Activated gamma-delta T cell treated with anti-CD3 and anti-CD28 coated beads, Interleukin-2, amount 50 U/mL, for 16 hours (primary cell): ENCODE data around the gene RFTN1.

Experiments used
- DNase-seq: peaks from one replicate; pipeline ENCODE4 v3.0.0-alpha.2; 2020; ENCODE audit warnings: low read depth

RFTN1 gene

GRCh38 chr3:16406579-16406978 lies 106.9 kb downstream of the RFTN1 start:
- DNase-seq: no peak

DNA sequence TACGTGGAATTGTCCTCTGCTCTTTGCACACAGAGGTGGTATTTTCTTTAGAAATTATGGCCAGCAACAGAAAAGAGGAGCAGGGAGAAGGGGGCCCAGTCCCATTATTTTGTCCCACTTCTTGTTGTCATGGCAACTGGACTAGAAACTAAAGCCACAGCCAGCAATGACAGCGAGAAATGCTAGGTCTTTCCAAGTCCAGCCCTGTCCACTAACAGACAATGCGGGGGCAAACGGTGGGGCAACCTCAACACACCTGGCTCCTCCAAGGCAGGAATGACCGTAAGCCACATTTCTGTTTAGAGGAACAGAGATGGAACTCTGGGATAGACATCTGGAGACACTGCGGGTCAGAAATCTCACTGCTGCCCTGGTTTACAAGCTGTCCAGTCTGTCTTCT lies 107.3 kb downstream of the RFTN1 start:
- DNase-seq: no peak

DNA sequence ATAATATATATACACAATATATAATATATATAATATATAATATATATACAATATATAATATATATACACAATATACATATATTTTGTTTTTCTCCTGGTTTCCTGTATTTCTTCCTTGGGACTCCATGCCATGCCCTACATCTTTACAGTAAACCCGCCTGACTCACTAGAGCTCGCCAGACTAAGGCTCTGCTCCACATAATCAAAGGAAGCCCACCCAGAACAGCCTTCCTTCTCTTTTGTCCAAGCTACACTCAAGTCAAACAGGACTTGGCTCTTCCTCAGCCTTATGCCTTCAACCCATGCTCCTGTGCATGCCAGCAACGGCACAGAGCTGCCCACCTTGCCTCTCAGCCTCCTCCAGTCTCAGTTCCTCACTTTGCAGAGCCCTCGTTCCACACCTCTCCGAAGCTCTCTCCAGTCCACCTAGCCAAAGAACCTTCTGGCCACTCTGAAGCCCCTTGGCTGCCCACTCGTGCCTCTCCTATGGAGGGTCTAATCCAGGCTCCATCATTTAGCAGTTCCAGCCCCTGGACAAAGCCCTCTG lies 109.1 kb downstream of the RFTN1 start:
- DNase-seq: no peak

DNA sequence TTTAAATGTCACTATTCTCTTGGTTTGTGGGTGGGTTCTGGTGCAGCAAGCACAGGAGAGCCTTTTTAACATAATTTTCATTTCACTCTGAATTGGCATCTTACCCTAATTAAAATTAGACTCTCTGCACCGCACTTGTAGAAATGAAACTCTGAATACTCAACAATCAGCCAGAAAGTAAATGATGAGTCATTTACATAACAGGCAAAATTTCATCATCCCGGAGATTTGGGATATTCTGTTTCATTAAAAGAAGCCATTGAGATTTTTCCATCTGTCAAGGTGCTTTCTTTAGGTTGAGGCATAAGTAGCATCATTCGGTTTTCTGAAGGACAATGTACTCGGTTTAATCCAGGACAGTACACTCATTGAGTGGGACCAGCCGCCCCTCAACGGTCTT lies 111.0 kb downstream of the RFTN1 start:
- no peak for DNase-seq

- no peak for DNase-seq
Measured at GRCh38 chr3:16401273-16401672, 112.2 kb downstream of the RFTN1 start.

DNA sequence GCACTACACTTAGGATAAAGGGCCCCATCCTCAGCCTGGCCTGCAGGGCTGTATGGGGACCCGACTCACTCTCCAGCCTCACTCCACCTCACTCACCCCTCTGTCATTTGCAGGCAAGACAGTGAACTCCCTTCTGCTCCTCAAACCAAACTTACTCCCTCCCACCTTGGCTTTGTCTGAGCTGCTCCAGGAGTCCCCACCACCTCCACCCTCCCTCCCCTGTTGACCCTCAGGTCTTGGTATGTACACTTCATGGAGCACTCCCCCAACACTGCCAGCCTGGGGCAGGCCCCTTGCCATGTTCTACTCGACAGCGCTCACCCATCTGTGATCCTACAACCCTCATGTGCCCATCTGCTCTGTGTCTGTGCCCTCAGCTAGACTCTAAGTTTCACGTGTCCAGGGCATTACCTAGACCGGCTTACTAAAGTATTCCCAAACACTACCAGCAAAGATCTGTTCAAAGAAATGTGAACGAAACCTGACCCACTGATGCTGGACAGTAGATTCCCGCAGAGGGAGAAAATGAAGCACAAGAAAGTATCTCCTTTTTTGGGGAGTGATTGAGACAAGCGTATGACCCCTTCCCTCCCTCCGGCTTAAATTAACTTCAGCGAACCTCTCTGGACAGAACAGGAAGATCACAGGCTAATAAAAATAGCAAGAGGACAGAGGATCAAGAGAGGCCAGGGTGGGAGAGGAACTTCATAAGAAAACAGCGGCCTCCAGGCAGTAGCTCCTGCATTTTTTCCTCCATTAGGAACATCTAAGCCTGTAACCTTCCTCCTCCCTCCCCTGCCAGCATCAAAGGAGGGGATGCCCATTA lies 113.2 kb downstream of the RFTN1 start:
- DNase-seq: no peak

- DNase-seq: no peak
Measured at GRCh38 chr3:16399473-16399872, 114.0 kb downstream of the RFTN1 start.

DNA sequence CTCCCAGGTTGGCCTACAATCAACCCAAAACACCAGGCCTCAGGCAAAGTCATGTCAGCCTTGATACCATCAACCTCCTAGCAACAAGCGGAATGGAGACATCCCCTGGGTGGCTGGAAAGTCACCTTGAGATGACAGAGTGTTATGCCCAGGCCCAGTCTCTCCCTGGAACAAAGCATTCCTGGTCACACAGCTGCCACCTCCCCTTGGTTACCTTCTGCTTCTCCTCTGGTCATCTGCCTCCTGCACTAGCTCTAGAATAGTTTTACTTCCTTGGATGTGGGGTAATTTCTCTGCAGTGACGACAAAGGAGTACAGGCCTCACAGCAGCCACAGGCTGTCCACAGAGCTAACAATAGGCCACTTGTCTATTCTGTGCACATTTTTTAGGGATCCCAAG lies 114.9 kb downstream of the RFTN1 start:
- DNase-seq: no peak

DNA sequence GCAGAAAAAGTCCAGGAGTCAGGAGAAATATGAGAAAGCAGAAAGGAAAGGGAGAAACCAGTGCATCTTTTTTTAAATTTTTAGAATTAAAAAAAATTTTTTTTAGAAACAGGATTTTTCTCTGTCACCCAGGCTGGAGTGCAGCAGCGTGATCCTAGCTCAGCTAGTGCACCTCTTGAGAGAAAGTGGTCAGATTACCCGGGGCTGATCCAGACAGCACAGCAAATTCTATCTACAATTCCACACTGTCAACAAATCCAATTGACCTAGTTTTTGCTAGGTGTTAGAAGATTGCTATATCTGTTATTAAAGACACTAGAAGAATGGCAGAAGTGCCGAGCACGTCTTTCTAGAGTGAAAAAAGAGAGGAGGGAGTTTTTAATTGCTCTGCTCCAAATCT lies 117.3 kb downstream of the RFTN1 start:
- no peak for DNase-seq

DNA sequence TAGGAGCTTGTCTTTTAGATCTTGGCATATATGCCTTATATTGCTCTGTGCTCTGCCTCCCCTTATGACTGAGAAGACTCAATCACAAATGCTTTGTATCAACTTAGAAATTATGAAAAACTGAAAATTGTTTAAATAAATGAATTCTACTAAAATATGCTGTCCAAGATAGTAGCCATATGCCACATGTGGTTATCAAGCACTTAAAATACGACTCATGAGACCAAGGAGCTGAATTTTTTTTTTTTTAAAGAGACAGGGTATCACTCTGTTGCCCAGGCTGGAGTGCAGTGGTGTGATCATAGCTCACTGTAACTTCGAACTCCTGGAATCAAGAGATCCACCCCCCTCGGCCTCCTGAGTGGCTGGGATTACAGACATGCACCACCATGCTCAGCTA lies 118.3 kb downstream of the RFTN1 start:
- no peak for DNase-seq

- no peak for DNase-seq
Measured at GRCh38 chr3:16394639-16395038, 118.9 kb downstream of the RFTN1 start.

DNA sequence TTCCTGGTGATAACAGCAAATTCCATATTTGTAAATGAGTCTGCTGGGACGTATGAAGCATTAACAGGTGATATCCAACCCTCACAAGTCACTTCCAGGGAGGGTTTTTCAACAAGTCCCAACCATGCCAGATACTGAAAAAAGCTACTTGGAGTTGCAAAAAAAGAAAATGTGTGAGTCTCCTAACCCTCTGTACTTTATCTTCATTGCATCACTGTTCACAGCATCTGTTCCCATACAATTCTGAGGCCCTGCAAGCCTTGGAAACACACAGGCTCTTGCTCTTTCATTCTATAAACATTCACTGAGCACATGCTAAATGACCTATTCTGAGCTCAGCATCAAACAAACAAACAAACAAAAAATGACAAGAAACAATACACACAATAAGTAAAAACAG lies 120.8 kb downstream of the RFTN1 start:
- DNase-seq: no peak

- DNase-seq: no peak
Measured at GRCh38 chr3:16392065-16392464, 121.4 kb downstream of the RFTN1 start.

GRCh38 chr3:16390581-16390980 lies 122.9 kb downstream of the RFTN1 start:
- no peak for DNase-seq

DNA sequence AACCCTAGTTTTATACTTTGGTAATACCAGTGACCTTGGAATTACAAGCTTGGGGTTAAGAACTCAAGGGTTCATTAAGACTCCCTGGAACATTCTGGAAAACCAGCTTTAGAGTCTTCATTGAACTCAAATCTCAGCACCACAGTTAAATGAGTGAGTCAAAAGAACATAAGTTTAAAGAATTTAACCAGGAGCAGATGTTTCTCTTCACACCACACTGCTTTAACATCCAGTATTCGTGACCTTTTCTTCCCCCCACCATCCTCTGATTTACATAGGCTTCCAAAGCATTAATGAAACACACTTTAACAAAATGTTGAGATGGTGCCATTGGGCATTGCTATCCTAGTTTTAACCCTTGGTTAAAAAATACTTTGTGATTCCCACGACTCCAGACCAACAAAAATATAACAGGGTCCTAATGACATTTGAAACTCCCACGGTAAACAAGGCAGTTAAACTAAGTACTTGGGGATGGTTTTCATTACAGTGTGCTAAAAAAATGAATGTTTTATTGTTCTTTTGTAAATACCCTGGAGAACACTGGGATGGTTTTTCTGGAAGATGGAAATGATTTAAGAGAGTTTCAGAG lies 124.6 kb downstream of the RFTN1 start:
- no peak for DNase-seq

DNA sequence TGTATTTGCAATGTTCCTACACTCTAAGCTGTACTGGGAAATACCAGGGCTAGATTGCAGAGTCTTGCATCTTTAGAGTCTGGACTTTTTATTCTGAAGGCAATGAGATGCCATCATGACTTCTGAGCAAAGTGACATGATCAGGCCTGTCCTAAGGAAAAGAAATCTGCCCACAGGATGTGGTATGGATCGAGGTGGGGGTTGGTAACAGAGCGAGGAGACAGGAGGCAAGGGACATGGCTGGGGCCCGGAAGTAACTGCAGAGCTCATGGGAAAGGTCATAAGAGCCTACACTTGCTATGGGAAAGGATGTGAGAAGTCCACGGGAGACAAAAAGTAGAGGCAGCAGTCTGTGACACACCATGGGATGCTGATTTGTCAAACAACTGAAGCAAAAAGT lies 126.9 kb downstream of the RFTN1 start:
- no peak for DNase-seq

GRCh38 chr3:16385151-16385550 lies 128.3 kb downstream of the RFTN1 start:
- no peak for DNase-seq

DNA sequence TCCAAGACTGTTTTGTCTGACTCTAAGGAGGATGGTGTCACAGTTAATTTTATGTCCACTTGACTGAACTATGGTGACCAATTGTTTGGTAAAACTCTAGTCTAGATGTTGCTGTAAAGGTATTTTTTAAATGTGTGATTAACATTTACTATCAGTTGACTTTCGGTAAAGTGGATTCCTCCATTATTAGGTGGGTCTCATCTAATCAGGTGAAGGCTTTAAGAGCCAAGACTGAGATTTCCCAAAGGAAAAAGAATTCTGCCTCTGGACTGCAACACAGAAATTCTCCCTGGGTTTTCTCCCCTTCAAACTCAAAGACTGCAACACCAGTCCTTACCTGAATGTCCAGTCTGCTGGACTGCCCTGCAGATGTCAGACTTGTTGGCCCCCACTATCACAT lies 129.6 kb downstream of the RFTN1 start:
- no peak for DNase-seq

DNA sequence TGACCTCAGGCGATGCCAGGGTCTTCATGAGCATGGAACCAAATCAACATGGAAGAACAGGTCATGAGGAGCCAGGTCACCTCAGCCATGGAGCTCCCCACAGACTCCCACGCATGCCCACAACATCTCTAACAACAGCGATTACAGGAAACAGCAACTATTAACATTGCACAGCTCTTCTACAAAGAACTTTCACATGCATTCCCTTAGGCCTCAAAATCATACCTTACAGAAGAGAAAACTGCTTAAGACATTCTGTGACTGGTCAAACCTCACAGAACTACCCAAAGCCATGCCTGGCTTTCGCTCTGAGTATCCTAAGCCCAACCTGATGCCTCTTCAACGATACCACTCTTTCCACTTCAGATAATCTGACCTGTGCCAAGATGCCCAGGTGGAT lies 130.7 kb downstream of the RFTN1 start:
- DNase-seq: no peak

DNA sequence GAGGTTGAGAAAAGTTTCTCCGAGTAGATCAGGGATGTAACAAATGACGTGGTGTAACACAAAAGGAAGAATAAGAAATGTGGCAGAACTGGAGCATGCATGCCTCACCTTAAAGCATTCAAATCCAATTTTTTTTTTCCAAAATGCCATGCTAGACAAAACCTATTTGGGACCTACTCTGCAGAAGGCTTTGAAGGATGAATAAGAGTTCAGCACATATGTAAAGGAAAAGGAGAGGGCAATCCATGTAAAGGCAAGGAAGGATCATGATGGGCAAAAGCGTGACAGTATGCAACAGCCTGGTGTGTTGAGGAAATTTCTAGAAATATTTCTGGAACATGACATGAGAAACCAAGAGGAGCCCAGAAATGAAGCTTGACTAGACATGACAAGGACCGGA lies 132.1 kb downstream of the RFTN1 start:
- no peak for DNase-seq

DNA sequence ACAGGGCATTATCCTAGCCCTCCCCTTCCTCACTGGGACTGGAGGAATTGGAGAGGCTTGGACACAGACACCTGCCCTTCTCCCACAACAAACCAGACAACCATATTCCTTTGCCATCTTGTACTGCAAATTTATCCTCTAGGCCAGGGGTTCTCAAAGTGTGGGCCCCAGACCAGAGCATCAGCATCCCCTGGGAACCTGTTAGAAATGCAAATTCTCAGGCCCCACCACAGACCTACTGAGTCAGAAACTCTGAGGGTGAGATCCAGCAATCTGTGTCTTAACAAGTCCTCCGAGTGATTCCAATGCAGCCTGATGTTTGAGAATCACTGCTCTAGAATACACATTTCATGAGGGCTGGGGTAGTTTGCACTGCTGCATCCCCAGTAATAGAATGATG lies 133.1 kb downstream of the RFTN1 start:
- DNase-seq: no peak

DNA sequence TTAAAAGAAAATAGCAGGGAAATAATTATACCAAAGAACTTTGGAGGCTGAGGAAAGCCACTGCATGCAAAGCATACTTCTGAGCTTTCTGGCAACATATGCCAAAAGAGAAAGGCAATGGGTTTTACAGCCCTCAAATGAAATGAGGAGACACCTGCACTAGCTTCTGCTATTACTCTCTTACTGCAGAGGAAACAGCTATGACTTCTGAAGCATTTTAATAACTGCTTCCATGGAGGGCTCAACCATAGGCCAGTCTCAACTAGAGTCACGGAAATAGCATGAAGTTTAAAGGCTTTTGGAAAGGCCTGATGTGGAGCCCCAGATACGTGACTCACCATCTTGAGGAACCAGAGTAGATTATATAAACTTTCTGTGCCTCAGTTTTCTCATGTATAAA lies 133.7 kb downstream of the RFTN1 start:
- DNase-seq: no peak

- DNase-seq: no peak
Measured at GRCh38 chr3:16378920-16379319, 134.6 kb downstream of the RFTN1 start.

DNA sequence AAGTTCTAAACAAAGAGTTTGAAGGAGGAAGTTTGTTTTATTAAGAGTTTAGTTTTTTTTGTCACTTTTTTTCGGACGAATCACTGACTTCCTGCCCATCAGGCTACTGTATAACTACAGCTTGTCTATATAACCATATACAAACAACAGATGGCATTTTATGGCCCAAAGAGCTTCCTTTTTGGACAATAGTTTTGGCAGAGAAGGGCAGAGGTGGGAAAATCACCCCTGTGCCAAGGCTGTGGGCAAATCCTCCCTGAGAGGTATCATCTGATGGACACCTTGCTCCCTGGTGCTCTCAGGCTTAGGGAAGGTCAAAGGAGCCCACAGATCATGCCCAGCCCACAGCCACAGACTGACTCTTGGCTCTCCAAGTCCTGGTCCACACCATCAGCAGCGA lies 135.1 kb downstream of the RFTN1 start:
- DNase-seq: no peak
